Mesothelial cell of epicardium (in vitro differentiated cells): ENCODE measurements around the gene ASB6. TPM values are rescaled to one million over a fixed set of nuclear protein-coding genes. Genes with fewer than 3 reads are reported as not detected.
"Not testable (repeated sequence)": the region's sequence is repeated elsewhere in the genome, so short reads cannot be mapped to it uniquely, and the experiment has no call there.

Experiments
- DNase-seq, 2 experiments: peaks; one replicate each; pipeline ENCODE4 v3.0.0; 2021; ENCODE audit warnings: low spot score in 2 of 2; ENCODE audit not compliant: unreplicated experiment in 2 of 2
- H3K27ac Mint-ChIP-seq: 2 replicates; pipeline ENCODE4 v1.8.0; 2021; ENCODE audit warnings: mixed read lengths
- H3K27me3 Mint-ChIP-seq: 2 replicates; pipeline ENCODE4 v1.8.0; 2021; ENCODE audit warnings: low read depth, mixed read lengths
- H3K36me3 Mint-ChIP-seq: 2 replicates; pipeline ENCODE4 v1.8.0; 2021; ENCODE audit warnings: mixed read lengths
- H3K4me1 Mint-ChIP-seq: 2 replicates; pipeline ENCODE4 v1.8.0; 2021; ENCODE audit warnings: mixed read lengths
- H3K4me3 Mint-ChIP-seq: 2 replicates; pipeline ENCODE4 v1.8.0; 2021; ENCODE audit warnings: mild to moderate bottlenecking, moderate library complexity, mixed read lengths
- H3K9me3 Mint-ChIP-seq: 2 replicates; pipeline ENCODE4 v1.8.0; 2021; ENCODE audit warnings: mixed read lengths
- total RNA-seq: library from RNA; stranded (reverse); gene quantifications from 3 replicates; pipeline ENCODE4 v1.2.1, GENCODE V29; 2021
- TF ChIP-seq, protein P1 (sequence below): fragments of 200-600 bp; sonication (generic); IDR thresholded peaks from one replicate; pipeline ENCODE4 v1.5.0; 2021; ENCODE audit warnings: antibody characterized with exemption; ENCODE audit not compliant: unreplicated experiment

ASB6 gene
- total RNA-seq, 1 donor from 2014 or later = 24.6 TPM

DNA sequence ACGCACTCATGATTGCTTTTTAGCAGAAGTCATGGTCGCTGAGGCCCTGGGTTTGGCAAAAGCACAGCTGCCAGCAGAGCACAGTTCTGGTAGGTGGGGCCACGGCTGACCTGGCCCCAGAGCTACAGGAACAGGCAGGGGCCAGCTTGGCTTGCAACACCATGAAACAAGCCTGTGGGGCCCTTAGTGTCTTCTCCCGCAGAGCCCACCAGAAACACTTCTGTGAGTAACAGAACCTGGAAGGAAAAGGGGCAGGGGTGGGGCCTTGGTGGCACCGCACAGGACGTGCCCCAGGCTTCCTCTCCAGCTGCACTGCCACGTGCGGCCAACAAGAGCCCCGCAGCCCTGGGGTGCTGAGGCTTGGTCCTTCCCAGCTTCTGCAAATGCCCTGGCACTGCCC, 4.8 kb downstream of the ASB6 start:
- Mint-ChIP-seq H3K27me3 (no peaks in the 10 kb centered on the region), H3K9me3 (no peaks in the 10 kb centered on the region), H3K36me3 (peaks cover 28% of the 10 kb centered on the region), H3K27ac (no peak overlapping the region), H3K4me1 (peaks cover 26% of the 10 kb centered on the region), H3K4me3 (no peak overlapping the region)
- TF ChIP-seq, protein P1, sequence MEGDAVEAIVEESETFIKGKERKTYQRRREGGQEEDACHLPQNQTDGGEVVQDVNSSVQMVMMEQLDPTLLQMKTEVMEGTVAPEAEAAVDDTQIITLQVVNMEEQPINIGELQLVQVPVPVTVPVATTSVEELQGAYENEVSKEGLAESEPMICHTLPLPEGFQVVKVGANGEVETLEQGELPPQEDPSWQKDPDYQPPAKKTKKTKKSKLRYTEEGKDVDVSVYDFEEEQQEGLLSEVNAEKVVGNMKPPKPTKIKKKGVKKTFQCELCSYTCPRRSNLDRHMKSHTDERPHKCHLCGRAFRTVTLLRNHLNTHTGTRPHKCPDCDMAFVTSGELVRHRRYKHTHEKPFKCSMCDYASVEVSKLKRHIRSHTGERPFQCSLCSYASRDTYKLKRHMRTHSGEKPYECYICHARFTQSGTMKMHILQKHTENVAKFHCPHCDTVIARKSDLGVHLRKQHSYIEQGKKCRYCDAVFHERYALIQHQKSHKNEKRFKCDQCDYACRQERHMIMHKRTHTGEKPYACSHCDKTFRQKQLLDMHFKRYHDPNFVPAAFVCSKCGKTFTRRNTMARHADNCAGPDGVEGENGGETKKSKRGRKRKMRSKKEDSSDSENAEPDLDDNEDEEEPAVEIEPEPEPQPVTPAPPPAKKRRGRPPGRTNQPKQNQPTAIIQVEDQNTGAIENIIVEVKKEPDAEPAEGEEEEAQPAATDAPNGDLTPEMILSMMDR = no peak
- DNase-seq = no peak

DNA sequence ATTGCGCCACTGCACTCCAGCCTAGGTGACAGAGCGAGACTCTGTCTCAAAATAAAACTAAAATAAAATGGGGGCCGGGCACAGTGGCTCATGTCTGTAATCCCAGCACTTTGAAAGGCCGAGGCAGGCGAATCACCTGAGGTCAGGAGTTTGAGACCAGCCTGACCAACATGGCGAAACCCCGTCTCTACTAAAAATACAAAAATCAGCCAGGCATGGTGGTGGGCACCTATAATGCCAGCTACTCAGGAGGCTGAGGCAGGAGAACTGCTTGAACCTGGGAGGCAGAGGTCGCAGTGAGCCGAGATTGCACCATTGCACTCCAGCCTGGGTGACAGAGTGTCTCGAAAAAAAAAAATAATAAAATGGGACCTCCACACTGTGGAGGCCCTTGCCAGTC, 5.6 kb downstream of the ASB6 start:
- H3K36me3 Mint-ChIP-seq = peaks cover 28% of the 10 kb centered on the region
- H3K27ac Mint-ChIP-seq = not testable (repeated sequence)
- H3K4me1 Mint-ChIP-seq = peaks cover 25% of the 10 kb centered on the region

DNA sequence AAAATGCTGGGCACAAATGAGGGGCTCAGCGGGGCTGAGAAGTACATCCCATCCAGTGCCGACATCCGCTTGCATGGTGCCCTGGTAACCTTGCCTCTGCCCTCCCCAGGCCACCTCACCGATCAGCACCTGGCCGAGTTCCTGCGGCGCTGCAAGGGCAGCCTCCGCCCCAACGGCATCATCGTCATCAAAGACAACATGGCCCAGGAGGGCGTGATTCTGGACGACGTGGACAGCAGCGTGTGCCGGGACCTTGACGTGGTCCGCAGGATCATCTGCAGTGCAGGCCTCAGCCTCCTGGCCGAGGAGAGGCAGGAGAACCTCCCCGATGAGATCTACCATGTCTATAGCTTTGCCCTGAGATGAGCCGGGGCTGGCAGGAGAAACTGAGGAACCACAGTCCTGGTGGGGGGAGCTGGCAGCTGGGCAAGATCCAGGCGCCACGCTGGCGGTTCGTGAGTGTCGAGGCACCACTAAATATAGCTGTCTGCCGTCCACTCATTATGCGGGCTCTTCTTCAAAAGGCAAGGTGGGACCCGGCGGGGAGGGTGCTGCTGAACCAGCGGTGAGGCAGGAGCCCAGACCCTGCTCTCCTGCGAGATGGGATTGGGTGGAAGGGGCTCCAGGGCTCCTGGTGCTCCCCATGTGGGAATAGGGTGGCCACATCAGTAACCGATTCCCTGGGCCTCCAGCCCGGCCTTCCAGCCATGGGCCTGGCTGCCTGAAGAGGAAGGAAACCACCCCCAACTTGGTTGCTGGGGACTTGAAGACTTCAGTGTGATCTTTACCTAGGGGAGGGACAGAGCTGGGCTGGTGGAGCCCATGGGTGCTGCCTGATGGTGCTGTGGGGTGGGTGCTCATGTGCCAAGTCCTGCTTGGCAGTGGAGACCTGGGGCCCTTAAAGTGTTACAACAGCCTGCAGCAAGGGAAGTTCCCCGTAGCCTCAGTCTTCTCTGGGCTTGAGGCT, 6.6 kb downstream of the ASB6 start:
- TF ChIP-seq, protein P1 = no peak
- no peak for DNase-seq
- Mint-ChIP-seq H3K9me3 (no peaks in the 10 kb centered on the region), H3K4me1 (peaks cover 24% of the 10 kb centered on the region), H3K27me3 (no peaks in the 10 kb centered on the region), H3K27ac (no peak overlapping the region), H3K36me3 (peaks cover 28% of the 10 kb centered on the region), H3K4me3 (no peak overlapping the region)

More for the DNA sequence above, 5.6 kb downstream of the ASB6 start:
- not testable (repeated sequence) for H3K27me3 Mint-ChIP-seq, DNase-seq, H3K9me3 Mint-ChIP-seq, H3K4me3 Mint-ChIP-seq

DNA sequence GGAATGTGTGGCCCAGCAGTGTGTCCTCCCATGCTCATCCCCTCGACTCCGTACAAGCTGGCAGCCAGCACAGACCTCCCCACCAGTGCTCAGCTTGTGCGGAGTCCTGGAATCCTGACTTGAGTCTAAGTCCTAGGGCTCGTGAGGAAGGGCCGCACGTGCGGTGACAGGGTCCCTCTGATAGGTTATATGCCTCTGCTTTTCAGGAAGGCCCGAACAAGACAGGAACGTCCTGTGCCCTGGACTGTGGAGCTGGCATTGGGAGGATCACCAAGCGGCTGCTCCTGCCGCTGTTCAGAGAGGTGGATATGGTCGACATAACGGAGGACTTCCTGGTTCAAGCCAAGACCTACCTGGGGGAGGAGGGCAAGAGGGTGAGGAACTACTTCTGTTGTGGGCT, 8.1 kb downstream of the ASB6 start:
- no peak overlapping the region for H3K4me3 Mint-ChIP-seq
- no peaks in the 10 kb centered on the region for H3K9me3 Mint-ChIP-seq
- H3K27me3 Mint-ChIP-seq = no peaks in the 10 kb centered on the region
- H3K27ac Mint-ChIP-seq = no peak overlapping the region
- peaks cover 25% of the 10 kb centered on the region for H3K36me3 Mint-ChIP-seq
- H3K4me1 Mint-ChIP-seq = peaks cover 15% of the 10 kb centered on the region
- no peak for DNase-seq
- TF ChIP-seq, protein P1 = no peak

DNA sequence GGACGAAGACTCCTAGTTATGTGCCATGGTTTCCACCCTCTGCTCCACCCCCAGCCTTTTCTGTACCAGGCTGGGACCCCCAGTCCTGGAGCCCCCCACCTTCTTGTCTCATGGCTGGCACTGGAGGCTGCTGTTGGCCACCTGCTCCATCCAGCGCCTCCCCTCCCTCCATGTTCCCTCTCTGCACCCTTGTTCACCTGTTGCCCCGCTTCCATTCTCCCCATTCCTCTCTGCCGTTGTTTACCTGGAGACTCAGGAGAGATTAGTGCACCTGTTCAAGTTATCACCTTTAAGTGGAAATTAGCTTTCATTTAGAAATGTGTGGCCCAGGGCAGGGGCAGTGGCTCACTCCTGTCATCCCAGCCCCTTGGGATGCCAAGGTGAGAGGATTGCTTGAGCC, 8.7 kb downstream of the ASB6 start:
- TF ChIP-seq, protein P1 = no peak
- DNase-seq = no peak
- no peak overlapping the region for H3K4me3 Mint-ChIP-seq
- H3K27ac Mint-ChIP-seq = no peak overlapping the region
- H3K27me3 Mint-ChIP-seq = no peaks in the 10 kb centered on the region
- peaks cover 18% of the 10 kb centered on the region for H3K4me1 Mint-ChIP-seq
- H3K9me3 Mint-ChIP-seq = no peaks in the 10 kb centered on the region
- H3K36me3 Mint-ChIP-seq = peaks cover 22% of the 10 kb centered on the region

DNA sequence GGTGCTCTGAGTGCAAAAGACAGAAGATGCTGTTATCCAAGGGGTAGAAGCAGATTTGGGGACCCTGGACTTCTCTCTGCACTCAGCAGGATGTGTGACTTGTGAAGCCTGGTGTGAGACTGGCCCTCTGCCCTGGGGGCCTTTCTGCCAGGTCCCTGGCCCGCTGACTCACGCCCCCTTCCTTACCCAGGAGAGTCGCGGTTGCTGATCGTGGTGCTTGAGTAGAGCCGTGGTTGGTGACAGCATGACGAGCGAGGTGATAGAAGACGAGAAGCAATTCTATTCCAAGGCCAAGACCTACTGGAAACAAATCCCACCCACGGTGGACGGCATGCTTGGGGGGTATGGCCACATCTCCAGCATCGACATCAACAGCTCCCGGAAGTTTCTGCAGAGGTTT, 9.5 kb downstream of the ASB6 start:
- Mint-ChIP-seq H3K9me3 (no peaks in the 10 kb centered on the region), H3K4me1 (peaks cover 25% of the 10 kb centered on the region), H3K36me3 (peaks cover 16% of the 10 kb centered on the region), H3K27ac (no peak overlapping the region), H3K4me3 (no peak overlapping the region), H3K27me3 (no peaks in the 10 kb centered on the region)
- TF ChIP-seq, protein P1 = no peak
- DNase-seq = no peak
